Sigmoid colon (tissue), 7 donors: ENCODE data around the gene SPART. TPM values are rescaled to one million over a fixed set of nuclear protein-coding genes. Genes with fewer than 3 reads are reported as not detected.
A peak's percentile ranks its signal among the peaks of the same experiment; 100 is the strongest.

Source experiments
- DNase-seq: peaks from one replicate; pipeline ENCODE4 v3.0.0-alpha.2; 2019
- H3K27ac ChIP-seq, 4 donors: fragments of 200-600 bp; sonication (generic); one replicate each; pipeline ENCODE4 v1.5.1; 2016 to 2019; ENCODE audit warnings: mild to moderate bottlenecking in 1 of 4
- H3K27me3 ChIP-seq, 3 donors: fragments of 200-600 bp; sonication (generic); one replicate each; pipeline ENCODE4 v1.5.1; 2019; ENCODE audit warnings: mild to moderate bottlenecking in 1 of 3
- H3K36me3 ChIP-seq, 4 donors: fragments of 200-600 bp; sonication (generic); one replicate each; pipeline ENCODE4 v1.5.1; 2016 to 2019
- H3K4me1 ChIP-seq, 4 donors: fragments of 200-600 bp; sonication (generic); one replicate each; pipeline ENCODE4 v1.5.1; 2017 to 2019
- H3K4me3 ChIP-seq, 4 donors: fragments of 200-600 bp; sonication (generic); one replicate each; pipeline ENCODE4 v1.5.1; 2017 to 2019; ENCODE audit warnings: mild to moderate bottlenecking in 2 of 4, moderate library complexity in 1 of 4
- H3K9me3 ChIP-seq, 4 donors: fragments of 200-600 bp in 3 of 4; sonication (generic) in 3 of 4; one replicate each; pipeline versions ENCODE4 v1.5.1 to v1.6.1; 2013 to 2019
- EP300 ChIP-seq, 4 donors: sonication (generic); formaldehyde crosslinking; IDR thresholded peaks; one replicate each; pipeline ENCODE4 v1.6.1; 2017; ENCODE audit warnings: antibody characterized with exemption in 4 of 4
- POLR2A ChIP-seq, 2 donors: fragments of 450-650 bp; IDR thresholded peaks; one replicate each; pipeline ENCODE4 v1.6.1; 2016; ENCODE audit warnings: antibody characterized with exemption in 2 of 2, mild to moderate bottlenecking in 2 of 2, moderate library complexity in 2 of 2
- POLR2AphosphoS5 ChIP-seq, 4 donors: sonication (generic); formaldehyde crosslinking; IDR thresholded peaks; one replicate each; pipeline ENCODE4 v1.6.1; 2017; ENCODE audit warnings: antibody characterized with exemption in 4 of 4
- WGBS, 2 donors: extraction: QIAGEN DNeasy Blood & Tissue Kit; methylation state at CpG; one replicate each; pipeline ENCODE4 v1.1.7; 2013; 5-methylcytosine and 5-hydroxymethylcytosine counted together
- intact Hi-C: fragments of 100-400 bp; cut with DNase I; formaldehyde crosslinking; loops from one replicate; pipeline ENCODE4 v1.15.1; 2023
- polyA plus RNA-seq, 3 donors: library from polyadenylated mRNA; stranded (reverse); fragments of 200-250 nt; gene quantifications; one replicate each; pipeline ENCODE4 v1.2.3, GENCODE V29; 2013
- total RNA-seq, 4 donors: library from RNA; depleted of rRNA; stranded (reverse); fragments of >200 nt; gene quantifications; one replicate each; pipeline ENCODE4 v1.1.0, GENCODE V29; 2016
- TF ChIP-seq, protein P1 (sequence below), 4 experiments: fragments of 450-650 bp in 3 of 4; fragments of 200-600 bp in 1 of 4; IDR thresholded peaks; one replicate each; pipeline ENCODE4 v1.5.1; 2016 to 2019; ENCODE audit warnings: antibody characterized with exemption in 4 of 4, mild to moderate bottlenecking in 3 of 4, moderate library complexity in 2 of 4
- donor health status: healthy with polysubstance abuse.
- donor health status: Bipolar disorder and iron deficiency.
- donor health status: healthy.

Gene SPART
- total and polyA plus RNA-seq, 7 donors, result 4.6 to 99.9 (median 83.2) TPM

- no peak for TF ChIP-seq EP300 (IDR thresholded peaks at IDR 0.05)
- no peak for TF ChIP-seq POLR2AphosphoS5 (IDR thresholded peaks at IDR 0.05)
- no peak for TF ChIP-seq POLR2A (IDR thresholded peaks at IDR 0.05)
- TF ChIP-seq, protein P1, sequence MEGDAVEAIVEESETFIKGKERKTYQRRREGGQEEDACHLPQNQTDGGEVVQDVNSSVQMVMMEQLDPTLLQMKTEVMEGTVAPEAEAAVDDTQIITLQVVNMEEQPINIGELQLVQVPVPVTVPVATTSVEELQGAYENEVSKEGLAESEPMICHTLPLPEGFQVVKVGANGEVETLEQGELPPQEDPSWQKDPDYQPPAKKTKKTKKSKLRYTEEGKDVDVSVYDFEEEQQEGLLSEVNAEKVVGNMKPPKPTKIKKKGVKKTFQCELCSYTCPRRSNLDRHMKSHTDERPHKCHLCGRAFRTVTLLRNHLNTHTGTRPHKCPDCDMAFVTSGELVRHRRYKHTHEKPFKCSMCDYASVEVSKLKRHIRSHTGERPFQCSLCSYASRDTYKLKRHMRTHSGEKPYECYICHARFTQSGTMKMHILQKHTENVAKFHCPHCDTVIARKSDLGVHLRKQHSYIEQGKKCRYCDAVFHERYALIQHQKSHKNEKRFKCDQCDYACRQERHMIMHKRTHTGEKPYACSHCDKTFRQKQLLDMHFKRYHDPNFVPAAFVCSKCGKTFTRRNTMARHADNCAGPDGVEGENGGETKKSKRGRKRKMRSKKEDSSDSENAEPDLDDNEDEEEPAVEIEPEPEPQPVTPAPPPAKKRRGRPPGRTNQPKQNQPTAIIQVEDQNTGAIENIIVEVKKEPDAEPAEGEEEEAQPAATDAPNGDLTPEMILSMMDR (IDR thresholded peaks at IDR 0.05), result no peak
- Histone ChIP-seq H3K9me3 (no peaks in the 10 kb centered on the region), H3K4me1 (peaks cover 0 to 35% (median 16%) of the 10 kb centered on the region in 4 donors), H3K27ac (no peak overlapping the region), H3K36me3 (no peaks in the 10 kb centered on the region), H3K27me3 (no peaks in the 10 kb centered on the region), H3K4me3 (no peak overlapping the region)
- intact Hi-C loops, result no loop called here
- no peak for DNase-seq
- WGBS, 2 donors, result 63 to 65% methylated on average over 3 of the region's 3 CpGs
Measured at GRCh38 chr13:36353001-36353400, 6.8 kb upstream of the SPART start.

DNA sequence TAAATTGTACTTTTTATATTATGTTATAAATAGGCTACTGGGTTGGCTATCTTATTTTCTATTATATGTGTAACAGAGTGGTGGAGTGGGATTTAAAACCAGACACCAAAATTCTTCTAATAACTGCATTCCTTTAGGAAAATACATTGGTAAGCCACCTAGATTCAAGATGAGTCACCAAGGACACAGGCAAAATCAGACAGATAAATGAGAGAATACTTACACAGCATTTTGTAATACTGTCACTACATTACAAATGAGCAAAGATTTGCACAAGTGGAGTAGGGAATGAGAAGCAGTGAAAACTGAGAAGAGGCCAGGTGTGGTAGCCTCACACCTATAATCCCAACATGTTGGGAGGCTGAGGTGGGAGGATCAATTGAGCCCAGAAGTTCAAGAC, 6.2 kb upstream of the SPART start:
- no peaks in the 10 kb centered on the region for H3K27me3 ChIP-seq
- H3K9me3 ChIP-seq, result no peaks in the 10 kb centered on the region
- H3K36me3 ChIP-seq, result no peaks in the 10 kb centered on the region
- TF ChIP-seq, protein P1 (IDR thresholded peaks at IDR 0.05), result no peak
- TF ChIP-seq EP300 (IDR thresholded peaks at IDR 0.05) (no peak), POLR2A (IDR thresholded peaks at IDR 0.05) (no peak), POLR2AphosphoS5 (IDR thresholded peaks at IDR 0.05) (no peak)
- H3K4me3 ChIP-seq, result no peak overlapping the region
- intact Hi-C loops, result no loop called here
- DNase-seq, result no peak
- H3K4me1 ChIP-seq, result peaks cover 0 to 28% (median 10%) of the 10 kb centered on the region in 4 donors
- no peak overlapping the region for H3K27ac ChIP-seq

- TF ChIP-seq POLR2A (IDR thresholded peaks at IDR 0.05) (no peak), EP300 (IDR thresholded peaks at IDR 0.05) (no peak), POLR2AphosphoS5 (IDR thresholded peaks at IDR 0.05) (no peak)
- TF ChIP-seq, protein P1 (IDR thresholded peaks at IDR 0.05), result no peak
- peak overlapping the region in 1 of 4 donors; percentile 100 for H3K27ac ChIP-seq
- WGBS, 2 donors, result 85 to 88% methylated on average over 10 of the region's 10 CpGs
- H3K9me3 ChIP-seq, result no peaks in the 10 kb centered on the region
- H3K4me3 ChIP-seq, result no peak overlapping the region
- H3K4me1 ChIP-seq, result peaks cover 0 to 33% (median 25%) of the 10 kb centered on the region in 4 donors
- H3K36me3 ChIP-seq, result no peaks in the 10 kb centered on the region
- no peak for DNase-seq
- intact Hi-C loops, result loop anchor here (2.0 to 5.0 kb wide), 5 partner anchors 50 to 470 kb away; partner anchors contain the start of gene RFXAP
- H3K27me3 ChIP-seq, result no peaks in the 10 kb centered on the region
Measured at GRCh38 chr13:36347531-36348210, 1.5 kb upstream of the SPART start.

GRCh38 chr13:36345438-36346221, 564 bp downstream of the SPART start:
- peak in 1 of 2 donors; percentile 63 for TF ChIP-seq POLR2A (IDR thresholded peaks at IDR 0.05)
- peak; percentile 56 to 87 (median 78) for TF ChIP-seq POLR2AphosphoS5 (IDR thresholded peaks at IDR 0.05)
- TF ChIP-seq, protein P1 (IDR thresholded peaks at IDR 0.05), result no peak
- TF ChIP-seq EP300 (IDR thresholded peaks at IDR 0.05), result peak in 1 of 4 donors; percentile 1
- H3K9me3 ChIP-seq, result no peaks in the 10 kb centered on the region
- no peaks in the 10 kb centered on the region for H3K36me3 ChIP-seq
- H3K4me1 ChIP-seq, result peaks cover 0 to 46% (median 32%) of the 10 kb centered on the region in 4 donors
- peak; percentile 92 for DNase-seq
- H3K27me3 ChIP-seq, result no peaks in the 10 kb centered on the region
- WGBS, 2 donors, result 2 to 11% methylated on average over 50 of the region's 50 CpGs
- H3K4me3 ChIP-seq, result peak overlapping the region; percentile 70 to 92 (median 86)
- peak overlapping the region; percentile 93 to 100 (median 99) for H3K27ac ChIP-seq
- intact Hi-C loops, result loop anchor here (2.0 to 5.0 kb wide), 6 partner anchors 49 to 472 kb away; partner anchors contain the start of genes CCDC169 and RFXAP
